ENCODE measurements around the gene SUPT16H. TPM values are rescaled to one million over a fixed set of nuclear protein-coding genes. Genes with fewer than 3 reads are reported as not detected.
A peak's percentile ranks its signal among the peaks of the same experiment; 100 is the strongest.
"Not testable (repeated sequence)": the region's sequence is repeated elsewhere in the genome, so short reads cannot be mapped to it uniquely, and the experiment has no call there.

SUPT16H gene
- total RNA-seq, 4 donors from 2014 or later = 54.0 to 86.5 (median 60.3) TPM

- no peak for TF ChIP-seq CTCF (IDR thresholded peaks at IDR 0.05)
- DNase-seq (ENCODE audit: low spot score) = no peak
- ATAC-seq (ENCODE audit: low FRiP score) = no peak
Measured at GRCh38 chr14:21384494-21384851, 654 bp upstream of the SUPT16H start.

GRCh38 chr14:21382886-21383847 is 652 bp downstream of the SUPT16H start:
- no peak for TF ChIP-seq CTCF (IDR thresholded peaks at IDR 0.05)
- DNase-seq (ENCODE audit: low spot score) (no peak), ATAC-seq (ENCODE audit: low FRiP score) (peak; percentile 29)

GRCh38 chr14:21382095-21382494 is 1.7 kb downstream of the SUPT16H start:
- TF ChIP-seq CTCF (IDR thresholded peaks at IDR 0.05) = no peak
- no peak for ATAC-seq (ENCODE audit: low FRiP score)
- DNase-seq (ENCODE audit: low spot score) = no peak

- ATAC-seq (ENCODE audit: low FRiP score) (no peak), DNase-seq (ENCODE audit: low spot score) (no peak)
- no peak for TF ChIP-seq CTCF (IDR thresholded peaks at IDR 0.05)
Measured at GRCh38 chr14:21379338-21379737, 4.5 kb downstream of the SUPT16H start.

- ATAC-seq (ENCODE audit: low FRiP score) = no peak
- DNase-seq (ENCODE audit: low spot score) = no peak
- no peak for TF ChIP-seq CTCF (IDR thresholded peaks at IDR 0.05)
Measured at GRCh38 chr14:21373980-21374379, 9.8 kb downstream of the SUPT16H start.

GRCh38 chr14:21372814-21373213 is 11.0 kb downstream of the SUPT16H start:
- not testable (repeated sequence) for DNase-seq (ENCODE audit: low spot score); ATAC-seq (ENCODE audit: low FRiP score)

- no peak for TF ChIP-seq CTCF (IDR thresholded peaks at IDR 0.05)
- DNase-seq (ENCODE audit: low spot score) (no peak), ATAC-seq (ENCODE audit: low FRiP score) (no peak)
Measured at GRCh38 chr14:21369949-21370679, 13.7 kb downstream of the SUPT16H start.

Measured in omental fat pad (tissue), 4 donors.